CD14-positive monocyte (primary cell): ENCODE data around the gene ITK. TPM values are rescaled to one million over a fixed set of nuclear protein-coding genes. Genes with fewer than 3 reads are reported as not detected.

Experiments used
- DNase-seq, 3 donors: peaks; one replicate each; pipeline ENCODE4 v3.0.0-alpha.2; 2011 to 2022
- H2AFZ ChIP-seq: 2 replicates; pipeline ENCODE4 v1.6.0; 2012; ENCODE audit warnings: mild to moderate bottlenecking, low read depth, low read length, inconsistent platforms; ENCODE audit not compliant: insufficient read depth, poor library complexity, severe bottlenecking
- H3K27ac ChIP-seq, 2 donors: 1 replicate in 1 of 2; 2 replicates in 1 of 2; pipeline ENCODE4 v1.5.1; 2012 to 2013; ENCODE audit warnings: low read length in 2 of 2, control low read depth in 1 of 2, inconsistent platforms in 1 of 2, low read depth in 1 of 2, mild to moderate bottlenecking in 1 of 2
- H3K27me3 ChIP-seq, 2 donors: one replicate each; pipeline versions ENCODE4 v1.6.0 to v1.6.1; 2011 to 2013; ENCODE audit warnings: low read length in 2 of 2; ENCODE audit not compliant: control insufficient read depth in 2 of 2, insufficient read depth in 2 of 2
- H3K36me3 ChIP-seq, 2 donors: replicated peaks in 1 of 2; 1 replicate in 1 of 2; 2 replicates in 1 of 2; pipeline versions ENCODE4 v1.5.1 to v1.6.1; 2012 to 2013; ENCODE audit warnings: low read length in 2 of 2, control low read depth in 1 of 2, inconsistent platforms in 1 of 2, mild to moderate bottlenecking in 1 of 2; ENCODE audit not compliant: insufficient read depth in 2 of 2, control insufficient read depth in 1 of 2
- H3K4me1 ChIP-seq, 2 donors: 1 replicate in 1 of 2; 2 replicates in 1 of 2; pipeline versions ENCODE4 v1.5.1 to v1.6.1; 2012 to 2013; ENCODE audit warnings: low read length in 2 of 2, control low read depth in 1 of 2, inconsistent platforms in 1 of 2, mild to moderate bottlenecking in 1 of 2, moderate library complexity in 1 of 2; ENCODE audit not compliant: insufficient read depth in 2 of 2, control insufficient read depth in 1 of 2
- H3K4me2 ChIP-seq: replicated peaks from 2 replicates; pipeline ENCODE3; 2012; ENCODE audit warnings: low read length, moderate library complexity, mild to moderate bottlenecking; ENCODE audit not compliant: poor library complexity, severe bottlenecking; ENCODE audit errors: extremely low read depth
- H3K4me3 ChIP-seq, 3 experiments: fragments of 200-600 bp in 1 of 3; sonication (generic) in 1 of 3; replicated peaks in 1 of 3; 1 replicate in 2 of 3; 2 replicates in 1 of 3; pipeline ENCODE4 v1.5.1; 2011 to 2013; ENCODE audit warnings: low read length in 3 of 3, mild to moderate bottlenecking in 3 of 3, control low read depth in 2 of 3, low read depth in 2 of 3, inconsistent platforms in 1 of 3, moderate library complexity in 1 of 3
- H3K79me2 ChIP-seq: 2 replicates; pipeline ENCODE4 v1.6.0; 2012; ENCODE audit warnings: mild to moderate bottlenecking, control low read depth, inconsistent platforms, low read length, moderate library complexity; ENCODE audit not compliant: insufficient read depth
- H3K9ac ChIP-seq: 2 replicates; pipeline ENCODE4 v1.6.0; 2017; ENCODE audit warnings: low read length, mild to moderate bottlenecking; ENCODE audit not compliant: insufficient read depth, poor library complexity, severe bottlenecking
- H3K9me3 ChIP-seq, 2 donors: replicated peaks in 1 of 2; 1 replicate in 1 of 2; 2 replicates in 1 of 2; pipeline versions ENCODE4 v1.5.1 to v1.6.1; 2012 to 2013; ENCODE audit warnings: low read length in 2 of 2, control low read depth in 1 of 2; ENCODE audit not compliant: control insufficient read depth in 1 of 2, insufficient read depth in 1 of 2
- H4K20me1 ChIP-seq: 2 replicates; pipeline ENCODE4 v1.6.0; 2012; ENCODE audit warnings: mild to moderate bottlenecking, low read length, control low read depth, moderate library complexity; ENCODE audit not compliant: insufficient read depth
- H3K27ac Mint-ChIP-seq, 7 donors: one replicate each; pipeline ENCODE4 v1.8.0; 2020; ENCODE audit warnings: mild to moderate bottlenecking in 7 of 7, mixed read lengths in 7 of 7, moderate library complexity in 6 of 7, inconsistent platforms in 2 of 7
- H3K27me3 Mint-ChIP-seq, 3 donors: one replicate each; pipeline ENCODE4 v1.8.0; 2021 to 2022; ENCODE audit warnings: low read depth in 3 of 3, mild to moderate bottlenecking in 3 of 3, mixed read lengths in 3 of 3, moderate library complexity in 3 of 3, inconsistent platforms in 1 of 3
- H3K36me3 Mint-ChIP-seq, 2 donors: one replicate each; pipeline ENCODE4 v1.8.0; 2020; ENCODE audit warnings: mixed read lengths in 2 of 2, inconsistent platforms in 1 of 2, mild to moderate bottlenecking in 1 of 2
- H3K4me1 Mint-ChIP-seq: one replicate; pipeline ENCODE4 v1.8.0; 2020; ENCODE audit warnings: mild to moderate bottlenecking, mixed read lengths
- H3K4me3 Mint-ChIP-seq, 2 donors: one replicate each; pipeline ENCODE4 v1.8.0; 2020; ENCODE audit warnings: mild to moderate bottlenecking in 2 of 2, mixed read lengths in 2 of 2, moderate library complexity in 1 of 2
- H3K9me3 Mint-ChIP-seq, 7 donors: one replicate each; pipeline ENCODE4 v1.8.0; 2020 to 2022; ENCODE audit warnings: mixed read lengths in 7 of 7, mild to moderate bottlenecking in 6 of 7, moderate library complexity in 6 of 7, inconsistent platforms in 2 of 7
- WGBS: methylation state at CpG from one replicate; pipeline ENCODE4 v1.1.5; 2013; ENCODE audit warnings: missing lambda C conversion rate; ENCODE audit not compliant: insufficient coverage; 5-methylcytosine and 5-hydroxymethylcytosine counted together
- intact Hi-C, 2 donors: fragments of 100-400 bp; cut with micrococcal nuclease; formaldehyde crosslinking; loops; one replicate each; pipeline versions ENCODE4 v1.15.0 to v1.15.1; 2023
- polyA plus RNA-seq, 3 donors: library from polyadenylated mRNA; depleted of rRNA in 1 of 3; unstranded in 2 of 3; stranded (reverse) in 1 of 3; fragments of 300-500 nt in 2 of 3; fragments of >200 nt in 1 of 3; fragmentation: Illumina TruSeq in 2 of 3; gene quantifications; 1 replicate in 2 of 3; 2 replicates in 1 of 3; pipeline ENCODE4 v1.2.3, GENCODE V29; 2012 to 2021
- TF ChIP-seq, protein P1 (sequence below): fragments of 200-600 bp; IDR thresholded peaks from one replicate; pipeline ENCODE4 v1.8.0; 2022; ENCODE audit warnings: antibody characterized with exemption, mild to moderate bottlenecking

Gene ITK
- polyA plus RNA-seq, 3 donors = 0.03 to 0.60 (median 0.39) TPM

DNA sequence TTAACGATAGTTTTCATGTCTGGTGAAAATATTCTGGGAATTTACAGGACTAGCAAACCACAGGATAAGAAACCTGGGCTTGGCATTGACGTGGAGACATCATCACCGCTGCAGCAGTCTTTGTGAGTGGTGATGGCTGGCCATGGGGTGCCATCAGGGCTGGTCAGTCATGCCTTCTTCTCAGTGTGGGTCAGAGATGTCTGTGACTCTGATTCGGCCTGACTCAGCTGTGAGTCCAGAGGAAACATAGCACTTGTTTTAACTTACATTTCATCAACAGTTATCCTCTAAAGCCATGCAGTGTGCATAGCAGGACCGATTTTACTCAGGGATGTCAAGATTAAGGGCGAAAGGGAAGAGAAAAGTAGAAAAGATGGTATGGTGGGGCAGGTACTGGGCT lies 52.1 kb downstream of the ITK start:
- Histone ChIP-seq H3K27me3 (no peaks in the 10 kb centered on the region), H3K27ac (no peak overlapping the region), H3K36me3 (no peaks in the 10 kb centered on the region), H3K79me2 (no peaks in the 10 kb centered on the region), H3K4me1 (no peaks in the 10 kb centered on the region), H2AFZ (no peak overlapping the region), H4K20me1 (no peaks in the 10 kb centered on the region), H3K4me3 (no peak overlapping the region), H3K9me3 (no peaks in the 10 kb centered on the region), H3K4me2 (no peak overlapping the region), H3K9ac (no peak overlapping the region)
- Mint-ChIP-seq H3K36me3 (no peaks in the 10 kb centered on the region), H3K27me3 (peaks cover 0 to 3% (median 0%) of the 10 kb centered on the region in 3 donors), H3K9me3 (no peaks in the 10 kb centered on the region), H3K4me1 (no peaks in the 10 kb centered on the region), H3K4me3 (no peak overlapping the region), H3K27ac (peak overlapping the region in 2 of 7 donors; percentile 31 to 43)
- intact Hi-C loops = no loop called here
- no peak for DNase-seq
- 67% methylated on average over 3 of the region's 6 CpGs for WGBS
- TF ChIP-seq, protein P1, sequence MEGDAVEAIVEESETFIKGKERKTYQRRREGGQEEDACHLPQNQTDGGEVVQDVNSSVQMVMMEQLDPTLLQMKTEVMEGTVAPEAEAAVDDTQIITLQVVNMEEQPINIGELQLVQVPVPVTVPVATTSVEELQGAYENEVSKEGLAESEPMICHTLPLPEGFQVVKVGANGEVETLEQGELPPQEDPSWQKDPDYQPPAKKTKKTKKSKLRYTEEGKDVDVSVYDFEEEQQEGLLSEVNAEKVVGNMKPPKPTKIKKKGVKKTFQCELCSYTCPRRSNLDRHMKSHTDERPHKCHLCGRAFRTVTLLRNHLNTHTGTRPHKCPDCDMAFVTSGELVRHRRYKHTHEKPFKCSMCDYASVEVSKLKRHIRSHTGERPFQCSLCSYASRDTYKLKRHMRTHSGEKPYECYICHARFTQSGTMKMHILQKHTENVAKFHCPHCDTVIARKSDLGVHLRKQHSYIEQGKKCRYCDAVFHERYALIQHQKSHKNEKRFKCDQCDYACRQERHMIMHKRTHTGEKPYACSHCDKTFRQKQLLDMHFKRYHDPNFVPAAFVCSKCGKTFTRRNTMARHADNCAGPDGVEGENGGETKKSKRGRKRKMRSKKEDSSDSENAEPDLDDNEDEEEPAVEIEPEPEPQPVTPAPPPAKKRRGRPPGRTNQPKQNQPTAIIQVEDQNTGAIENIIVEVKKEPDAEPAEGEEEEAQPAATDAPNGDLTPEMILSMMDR = no peak

DNA sequence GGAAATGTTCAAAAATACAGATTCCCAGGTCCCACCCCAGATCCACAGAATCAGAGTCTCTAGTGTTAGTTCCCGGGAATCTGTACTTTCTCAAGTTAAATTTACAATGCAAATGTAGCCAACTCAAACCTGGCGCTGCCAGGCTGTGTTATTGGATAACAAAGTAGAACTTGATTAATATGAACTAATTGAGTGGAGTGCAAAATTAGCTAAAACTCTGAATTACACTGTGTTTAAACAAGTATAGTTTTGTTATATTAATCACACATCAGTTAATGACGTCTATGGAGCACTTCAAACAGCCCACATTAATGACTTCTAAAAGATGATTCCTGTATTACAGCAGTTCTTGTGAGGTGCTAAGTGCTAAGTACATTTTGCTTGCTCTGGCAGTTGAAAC lies 52.9 kb downstream of the ITK start:
- Mint-ChIP-seq H3K27me3 (no peaks in the 10 kb centered on the region), H3K4me1 (no peaks in the 10 kb centered on the region), H3K36me3 (no peaks in the 10 kb centered on the region), H3K27ac (no peak overlapping the region), H3K9me3 (no peaks in the 10 kb centered on the region), H3K4me3 (no peak overlapping the region)
- Histone ChIP-seq H3K9me3 (no peaks in the 10 kb centered on the region), H3K27ac (no peak overlapping the region), H3K4me2 (no peak overlapping the region), H3K27me3 (no peaks in the 10 kb centered on the region), H3K79me2 (no peaks in the 10 kb centered on the region), H3K36me3 (no peaks in the 10 kb centered on the region), H2AFZ (no peak overlapping the region), H3K4me3 (no peak overlapping the region), H4K20me1 (no peaks in the 10 kb centered on the region), H3K4me1 (no peaks in the 10 kb centered on the region), H3K9ac (no peak overlapping the region)
- no peak for DNase-seq
- intact Hi-C loops = no loop called here
- no CpG with 5 or more reads among the region's 3 CpGs for WGBS
- TF ChIP-seq, protein P1 = no peak
